SU-DHL-6 (cell line): ENCODE data around the gene SKA1.

Source experiments
- EZH2phosphoT487 ChIP-seq: fragments of 200-600 bp; sonication (generic), shearing (Covaris generic); conservative IDR thresholded peaks from 2 replicates; pipeline ENCODE4 v1.6.1; 2018; ENCODE audit warnings: mild to moderate bottlenecking, antibody characterized with exemption, low read length, moderate library complexity, mixed read lengths
- TF ChIP-seq, protein P1 (sequence below): fragments of 200-600 bp; sonication (generic); IDR thresholded peaks from one replicate; pipeline ENCODE4 v1.5.1; 2017; ENCODE audit warnings: antibody characterized with exemption, mild to moderate bottlenecking, low read length, moderate library complexity; ENCODE audit not compliant: insufficient read depth, poor library complexity, severe bottlenecking

GRCh38 chr18:50441501-50441900 lies 66.7 kb downstream of the SKA1 start:
- TF ChIP-seq, protein P1, sequence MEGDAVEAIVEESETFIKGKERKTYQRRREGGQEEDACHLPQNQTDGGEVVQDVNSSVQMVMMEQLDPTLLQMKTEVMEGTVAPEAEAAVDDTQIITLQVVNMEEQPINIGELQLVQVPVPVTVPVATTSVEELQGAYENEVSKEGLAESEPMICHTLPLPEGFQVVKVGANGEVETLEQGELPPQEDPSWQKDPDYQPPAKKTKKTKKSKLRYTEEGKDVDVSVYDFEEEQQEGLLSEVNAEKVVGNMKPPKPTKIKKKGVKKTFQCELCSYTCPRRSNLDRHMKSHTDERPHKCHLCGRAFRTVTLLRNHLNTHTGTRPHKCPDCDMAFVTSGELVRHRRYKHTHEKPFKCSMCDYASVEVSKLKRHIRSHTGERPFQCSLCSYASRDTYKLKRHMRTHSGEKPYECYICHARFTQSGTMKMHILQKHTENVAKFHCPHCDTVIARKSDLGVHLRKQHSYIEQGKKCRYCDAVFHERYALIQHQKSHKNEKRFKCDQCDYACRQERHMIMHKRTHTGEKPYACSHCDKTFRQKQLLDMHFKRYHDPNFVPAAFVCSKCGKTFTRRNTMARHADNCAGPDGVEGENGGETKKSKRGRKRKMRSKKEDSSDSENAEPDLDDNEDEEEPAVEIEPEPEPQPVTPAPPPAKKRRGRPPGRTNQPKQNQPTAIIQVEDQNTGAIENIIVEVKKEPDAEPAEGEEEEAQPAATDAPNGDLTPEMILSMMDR: no peak
- TF ChIP-seq EZH2phosphoT487: no peak
